ENCODE results near the gene OR5K1.

Gene OR5K1

DNA sequence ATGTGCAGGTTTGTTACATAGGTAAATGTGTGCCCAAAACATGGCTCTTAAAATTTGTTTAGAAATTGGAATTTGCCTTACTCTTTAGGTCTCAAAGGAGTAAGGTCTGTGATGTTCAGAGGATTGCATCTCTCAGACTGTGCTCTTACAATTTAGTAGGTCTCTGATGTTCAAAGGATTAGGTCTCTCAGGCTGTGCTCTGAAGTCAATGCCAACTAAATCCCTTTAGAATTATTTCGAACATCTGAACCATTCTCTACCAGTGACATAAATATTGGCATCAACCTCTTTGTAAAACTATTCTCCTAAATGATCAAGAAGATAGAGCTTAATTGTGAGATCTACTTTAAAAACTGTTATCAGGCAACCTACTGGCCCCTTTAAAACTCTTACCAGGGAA, at the start of gene OR5K1:
Gene OR5K1, plus strand, starts transcription at position 301 of the 400 bp plus-strand sequence. CDS start 6,376 bp downstream, outside the sequence.
- no peak for DNase-seq

DNA sequence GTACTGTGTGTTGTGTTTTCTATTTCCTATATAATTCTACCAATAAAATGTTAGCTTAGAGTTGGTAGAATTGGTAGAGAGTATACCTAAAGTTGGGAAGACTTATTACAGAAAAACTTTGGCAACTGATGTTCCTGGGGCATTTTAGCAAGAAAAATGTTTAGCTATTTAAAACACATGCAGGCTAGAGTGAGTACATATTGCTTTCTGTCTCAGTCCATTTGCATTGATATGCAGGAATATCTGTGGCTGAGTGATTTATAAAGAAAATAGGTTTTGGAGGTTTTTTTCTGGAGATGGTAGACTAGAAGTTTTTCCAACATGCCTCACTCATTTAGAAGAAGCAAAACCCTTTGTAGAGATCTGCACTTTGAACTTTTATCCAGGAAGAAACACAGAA, 30.4 kb upstream of the OR5K1 start:
- DNase-seq, result no peak

DNA sequence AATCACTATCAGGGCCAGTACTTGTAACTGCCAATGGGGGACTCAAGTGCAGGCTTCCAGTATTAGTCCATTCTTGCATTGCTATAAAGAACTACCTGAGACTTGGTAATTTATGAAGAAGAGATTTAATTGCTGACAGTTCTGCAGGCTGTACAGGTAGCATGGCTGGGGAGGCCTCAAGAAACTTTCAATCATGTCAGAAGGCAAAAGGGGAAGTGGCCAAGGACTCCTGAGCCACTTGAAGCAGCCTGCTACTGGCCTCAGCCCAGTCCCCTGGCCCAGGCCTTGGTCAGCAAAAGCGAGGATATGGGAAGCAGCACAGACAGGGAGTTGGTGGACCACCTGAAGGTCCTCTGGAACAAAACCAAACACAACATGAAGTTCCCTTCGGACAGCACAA, 29.2 kb upstream of the OR5K1 start:
- DNase-seq, result no peak

DNA sequence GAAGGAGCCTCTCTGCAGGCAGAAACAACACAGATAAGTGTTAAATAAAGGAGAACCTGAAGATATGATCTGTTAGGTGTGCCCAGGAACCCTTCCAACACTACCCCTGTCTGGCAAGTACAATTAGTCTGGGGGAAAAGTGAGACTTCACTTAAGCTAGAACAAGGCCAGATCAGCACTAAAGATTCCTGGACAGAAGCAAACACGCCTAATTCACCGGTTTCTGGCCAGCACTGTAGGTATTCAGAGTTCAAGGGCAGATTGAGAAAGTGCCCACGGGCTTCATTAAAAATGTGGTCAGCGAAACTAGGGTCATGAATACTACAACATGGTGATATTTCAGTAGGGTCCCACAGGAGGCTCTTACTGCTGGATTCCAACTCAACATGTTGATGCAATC, 28.6 kb upstream of the OR5K1 start:
- no peak for DNase-seq

DNA sequence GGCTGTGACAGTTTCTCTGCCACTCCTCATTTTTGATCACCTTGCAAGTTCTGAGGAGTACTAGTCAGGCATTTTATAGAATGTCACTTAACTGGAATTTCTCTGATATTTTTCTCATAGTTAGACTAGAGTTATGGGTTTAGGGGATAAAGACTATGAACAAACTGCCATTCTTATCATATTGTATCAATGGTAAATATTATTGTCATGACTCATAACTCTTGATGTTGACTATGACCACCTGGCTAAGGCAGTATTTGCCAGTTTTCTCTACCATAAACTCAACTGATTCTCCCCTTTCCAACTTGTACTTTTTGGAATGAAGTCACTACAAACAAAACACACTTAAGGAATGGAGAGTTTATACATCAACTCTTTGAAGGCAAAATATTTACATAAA, 22.7 kb upstream of the OR5K1 start:
- no peak for DNase-seq

DNA sequence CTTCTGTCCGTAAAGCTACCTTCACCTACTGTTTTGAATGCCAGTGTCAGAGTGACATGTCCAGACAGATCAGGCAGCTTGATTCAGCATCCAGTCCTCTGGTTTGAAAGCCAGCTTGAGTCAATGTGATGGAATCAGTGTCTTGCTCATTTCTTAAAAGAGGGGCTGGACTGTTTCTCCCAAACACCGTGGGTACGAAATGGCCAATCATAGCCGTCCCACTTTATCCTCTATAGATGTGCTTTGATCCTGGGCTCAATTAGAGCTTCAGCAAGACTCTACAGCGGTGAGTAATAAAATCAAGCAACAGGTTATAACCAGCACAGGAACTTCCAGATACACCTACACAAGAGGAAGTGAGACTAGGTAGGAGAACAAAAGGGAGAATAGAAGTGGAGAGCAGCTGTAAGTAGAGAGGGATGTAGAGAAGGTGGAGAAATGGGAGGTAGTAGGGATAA, 17.0 kb upstream of the OR5K1 start:
- DNase-seq, result no peak

DNA sequence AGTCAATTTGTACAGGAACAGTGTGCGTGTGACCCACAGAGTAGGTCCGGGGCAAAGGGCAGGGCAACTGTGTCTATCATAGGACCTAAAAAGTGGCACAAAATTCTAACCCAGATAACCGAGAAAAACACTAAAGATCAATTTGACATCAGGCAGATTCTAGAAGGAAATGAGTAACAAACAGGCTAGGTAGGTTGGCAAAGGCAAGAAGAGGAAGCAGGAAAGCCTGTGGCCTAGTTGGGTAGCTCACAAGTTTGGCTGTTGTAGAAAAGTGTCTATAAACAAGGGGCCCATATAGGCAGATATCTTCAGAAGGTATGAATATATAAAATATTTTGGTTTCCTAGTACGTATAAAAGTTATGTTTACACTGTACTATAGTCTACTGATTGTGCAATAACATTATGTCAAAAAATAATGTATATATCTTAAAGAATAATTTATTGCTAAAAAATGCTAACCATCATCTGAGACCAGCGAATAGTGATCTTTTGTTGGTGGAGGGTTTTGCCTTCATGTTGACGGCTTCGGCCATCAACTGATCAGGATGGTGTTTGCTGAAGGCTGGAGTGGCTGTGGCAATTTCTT, 13.3 kb upstream of the OR5K1 start:
- no peak for DNase-seq

DNA sequence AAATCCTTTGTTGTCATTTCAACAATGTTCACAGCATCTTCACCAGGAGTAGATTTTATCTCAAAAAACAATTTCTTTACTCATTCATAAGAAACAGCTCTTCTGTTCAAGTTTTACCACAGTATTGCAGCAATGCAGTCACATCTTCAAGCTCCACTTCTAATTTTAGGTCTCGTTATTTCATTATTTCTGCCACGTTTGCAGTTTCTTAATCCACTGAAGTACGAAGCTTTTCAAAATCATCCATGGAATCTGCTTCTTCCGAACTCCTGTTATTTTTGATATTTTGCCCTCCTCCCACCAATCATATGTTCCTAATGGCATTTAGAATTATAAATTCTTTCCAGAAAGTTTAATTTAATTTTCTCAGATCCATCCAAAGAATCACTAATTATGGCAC, 12.6 kb upstream of the OR5K1 start:
- DNase-seq, result no peak

DNA sequence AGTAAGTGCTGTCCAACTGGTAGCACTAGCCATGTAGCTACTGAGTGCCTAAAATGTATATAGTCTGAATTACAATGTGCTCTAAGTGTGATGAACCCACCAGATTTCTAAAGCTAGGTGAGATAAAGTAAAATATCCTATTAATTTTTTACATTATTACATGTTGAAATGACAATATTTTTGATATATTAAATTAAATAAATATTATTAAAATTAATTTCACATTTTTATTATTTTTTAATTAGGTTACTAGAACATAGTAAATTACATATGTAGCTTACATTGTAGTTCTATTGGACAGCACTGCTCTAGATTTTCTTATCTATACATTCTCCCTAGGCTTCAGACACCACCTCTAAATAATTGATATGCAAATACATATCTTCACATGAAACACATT, 9.2 kb upstream of the OR5K1 start:
- no peak for DNase-seq

DNA sequence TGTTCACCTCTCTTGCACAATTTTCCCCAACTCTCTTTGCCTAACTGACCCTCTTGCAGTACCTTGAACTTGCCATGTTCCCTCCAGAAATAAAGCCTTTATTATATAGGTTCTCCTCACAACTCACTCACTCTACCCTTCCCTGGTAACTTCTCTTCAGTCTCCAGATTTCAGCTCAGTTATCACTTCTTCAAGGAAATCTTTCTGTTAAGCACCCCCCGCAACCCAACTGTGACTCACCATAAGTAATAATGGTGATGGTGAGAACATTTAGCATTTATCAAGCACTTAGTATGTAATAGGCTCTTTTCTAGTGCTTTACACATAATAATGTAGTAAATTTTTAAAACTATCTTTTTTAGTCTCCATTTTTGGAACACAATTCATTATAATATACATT, 8.1 kb upstream of the OR5K1 start:
- DNase-seq, result no peak

DNA sequence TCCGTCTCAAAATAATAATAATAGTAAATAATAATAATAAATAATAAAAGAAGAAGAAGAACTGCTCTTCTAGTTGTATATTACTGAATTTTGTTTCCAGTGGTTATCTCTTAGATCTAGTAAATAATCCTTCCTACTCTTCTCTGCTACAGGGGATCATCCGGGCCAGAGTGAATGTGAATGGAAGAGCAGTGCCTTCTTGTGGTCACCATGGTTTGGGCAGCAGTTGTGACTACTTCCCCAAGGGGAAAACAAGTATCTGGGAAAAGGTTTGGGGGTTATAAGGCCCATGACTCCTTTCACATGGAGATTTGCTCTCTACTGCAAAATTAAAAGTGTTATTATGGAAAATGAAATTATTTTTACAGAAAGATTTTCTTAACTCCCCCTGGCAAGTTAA, 5.5 kb upstream of the OR5K1 start:
- DNase-seq, result no peak

DNA sequence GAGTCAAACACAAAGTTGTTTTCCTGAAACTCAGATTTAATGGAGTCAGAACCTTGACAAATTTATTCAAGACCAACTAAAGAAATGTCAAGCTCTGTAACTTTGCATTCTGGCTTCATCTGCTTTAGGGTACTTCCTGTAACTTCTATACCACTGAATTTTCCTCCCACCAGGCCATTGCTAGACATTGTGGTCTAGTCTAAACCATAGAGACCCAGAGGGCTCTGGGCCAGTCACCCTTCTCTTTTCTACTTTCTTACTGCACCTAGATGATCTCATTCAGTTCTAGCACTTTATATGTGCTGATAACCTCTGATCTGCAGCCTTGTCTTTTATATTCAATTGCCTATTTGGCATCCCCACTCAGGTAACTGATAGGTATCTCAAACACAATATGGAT, 2.8 kb upstream of the OR5K1 start:
- no peak for DNase-seq

DNA sequence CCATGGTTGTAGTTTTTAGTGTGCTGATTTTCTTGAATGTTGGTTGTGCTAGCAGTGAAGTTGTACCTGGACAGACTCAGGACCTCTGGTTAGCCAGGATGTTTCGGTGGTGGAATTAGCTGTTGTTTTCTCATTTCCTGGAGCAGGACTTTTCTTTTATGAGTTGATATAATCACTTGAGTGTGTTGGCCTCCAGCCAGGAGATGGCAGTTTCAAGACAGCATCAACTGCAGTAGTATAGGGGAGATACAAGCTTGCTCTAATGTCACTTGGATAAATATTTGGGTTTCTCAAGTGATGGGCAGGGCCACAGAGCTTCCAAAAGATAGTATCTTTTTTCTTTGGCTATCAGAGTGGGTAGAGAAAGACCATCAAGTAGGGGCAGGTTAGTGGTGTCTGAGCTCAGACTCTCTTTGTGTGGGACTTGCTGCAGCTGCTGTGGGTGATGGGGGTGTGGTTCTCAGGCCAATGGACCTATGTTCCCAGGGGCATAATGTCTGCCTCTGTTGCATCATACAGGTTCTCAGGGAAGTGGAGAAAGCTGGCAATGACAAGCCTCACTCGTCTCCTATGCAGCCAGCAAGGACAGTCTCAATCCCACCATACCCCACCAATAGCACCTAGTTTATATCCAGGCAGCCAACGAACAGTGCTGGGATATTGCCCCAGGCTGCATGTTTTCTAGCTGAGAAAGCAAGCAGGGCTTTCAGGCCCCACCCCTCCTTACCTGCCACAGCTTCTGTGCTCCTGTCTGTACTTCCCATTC, 19.9 kb downstream of the OR5K1 start:
- DNase-seq, result no peak

DNA sequence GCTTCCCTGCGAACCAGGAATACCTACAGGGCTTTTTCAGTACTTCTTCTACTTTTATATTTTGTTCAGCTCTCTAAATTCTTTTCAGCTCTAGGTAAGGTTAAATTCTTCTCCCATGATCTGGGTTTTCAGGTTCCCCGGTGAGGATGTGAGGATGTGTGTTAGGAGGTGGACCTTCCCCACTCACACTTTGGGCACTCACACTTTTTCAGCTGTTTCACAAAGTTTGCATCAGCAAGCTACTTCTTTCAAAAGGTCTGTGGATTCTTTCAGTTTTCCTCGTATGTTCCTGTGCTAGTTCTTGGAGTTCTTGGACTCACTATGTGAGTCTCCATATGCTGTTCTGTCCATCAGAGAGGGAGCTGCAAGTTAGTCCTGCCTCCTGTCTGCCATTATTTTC, 20.6 kb downstream of the OR5K1 start:
- no peak for DNase-seq

DNA sequence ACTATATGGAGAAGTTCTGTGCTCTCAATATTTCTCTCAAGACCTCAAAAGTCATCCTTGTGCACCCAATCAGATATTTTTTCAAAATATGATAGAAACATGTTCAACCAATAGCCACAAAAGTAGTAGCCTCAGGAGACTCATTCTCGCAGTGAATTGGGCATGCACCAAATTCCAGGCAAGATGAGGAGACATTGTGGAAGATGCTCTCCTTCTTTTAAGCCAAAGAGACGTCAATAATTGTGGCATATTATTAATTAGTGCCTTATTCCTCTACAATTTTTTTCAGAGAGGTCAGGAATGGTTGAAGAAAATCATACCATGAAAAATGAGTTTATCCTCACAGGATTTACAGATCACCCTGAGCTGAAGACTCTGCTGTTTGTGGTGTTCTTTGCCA, 34.4 kb downstream of the OR5K1 start, which contains the start of gene OR5K2:
Gene OR5K2, plus strand, starts transcription at position 301 of the 400 bp plus-strand sequence. Its CDS starts 0 bp downstream, at position 301.
- DNase-seq, result no peak

DNA sequence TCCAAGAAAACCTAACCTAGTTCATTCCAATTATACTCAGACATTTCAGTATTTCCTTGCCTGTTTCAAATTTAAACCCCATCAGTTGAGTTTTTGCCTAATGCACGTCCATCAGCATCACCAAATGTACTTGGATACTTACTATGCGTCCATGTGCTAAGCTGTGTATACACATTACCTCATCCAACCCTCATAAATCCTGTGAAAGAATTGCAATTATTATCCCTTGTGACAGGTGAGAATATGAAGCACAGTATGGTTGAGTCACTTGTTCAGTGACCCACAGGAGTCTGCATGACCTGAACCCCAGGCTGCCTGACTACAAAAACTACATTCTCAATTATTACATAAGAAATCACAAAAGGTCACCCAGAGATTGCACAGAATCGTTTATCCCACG, 37.0 kb downstream of the OR5K1 start:
- DNase-seq, result no peak

DNA sequence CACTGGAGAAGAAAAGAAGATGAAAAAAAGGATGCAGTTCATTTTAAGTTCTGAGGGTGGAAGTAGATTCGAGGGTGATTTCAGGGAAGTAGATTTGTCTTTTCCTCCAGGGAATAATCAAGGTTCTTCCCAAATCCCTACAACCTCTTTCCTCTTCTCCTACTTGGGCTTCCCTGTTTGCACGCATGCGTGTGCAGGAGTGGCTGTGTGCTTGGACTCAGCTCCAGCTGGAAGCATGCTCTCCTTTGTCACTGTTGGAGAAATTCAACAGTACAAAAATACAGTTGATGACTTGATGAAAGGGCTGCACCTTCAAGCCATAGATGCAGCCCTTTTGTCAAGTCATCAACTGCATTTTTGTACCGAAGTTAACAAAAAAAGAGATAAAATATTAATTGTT, 38.3 kb downstream of the OR5K1 start:
- DNase-seq, result no peak

DNA sequence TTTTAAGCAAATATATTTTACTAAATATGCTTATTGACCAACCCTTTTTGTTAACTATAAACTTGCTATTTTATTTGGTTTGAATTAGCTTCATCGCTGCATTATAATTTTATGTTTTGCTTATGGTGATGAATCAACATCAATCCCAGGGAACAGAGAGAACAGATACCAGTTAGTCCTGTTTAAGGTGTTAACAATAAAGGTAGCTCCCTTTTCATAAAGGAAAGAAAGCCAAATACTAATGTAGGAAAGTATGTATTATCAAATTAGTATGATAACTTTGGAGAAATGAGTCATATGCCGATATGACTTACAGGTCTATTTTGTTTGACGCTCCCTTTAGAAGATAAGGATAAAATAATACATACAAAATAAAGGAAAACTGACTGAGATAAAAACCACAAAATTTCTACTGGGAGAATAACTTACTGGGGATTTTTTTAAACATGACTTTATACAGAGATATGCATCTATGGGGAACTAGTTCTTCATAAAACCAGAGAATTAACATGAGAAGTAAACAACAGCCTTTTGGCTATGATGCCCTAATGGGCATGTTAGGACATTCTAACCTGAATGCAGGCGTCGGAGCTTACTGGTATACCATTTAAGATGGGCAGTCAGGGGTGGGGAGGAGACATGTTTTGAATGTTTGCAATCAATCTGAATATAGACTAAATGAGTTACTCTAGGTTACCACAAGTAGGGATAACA, 39.0 kb downstream of the OR5K1 start:
- DNase-seq, result no peak

DNA sequence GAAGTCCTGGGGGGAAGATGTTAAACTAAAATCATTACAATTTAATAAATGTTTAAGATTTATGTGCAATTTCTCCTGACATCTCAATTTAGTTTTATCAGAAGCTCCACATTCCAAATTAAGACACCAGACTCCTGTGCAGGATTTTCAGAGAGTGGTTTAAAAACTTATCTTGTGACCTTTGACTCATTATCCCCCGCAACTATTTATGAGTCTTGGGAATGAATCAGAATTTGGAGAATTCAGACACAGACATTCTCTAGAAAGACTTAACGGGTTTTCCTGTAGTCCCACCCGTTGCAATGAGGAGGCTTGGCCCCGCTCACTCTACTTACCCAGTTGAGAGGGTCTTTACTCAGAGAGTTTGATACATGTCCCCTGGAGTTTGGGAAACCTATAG, 41.5 kb downstream of the OR5K1 start:
- DNase-seq, result no peak

DNA sequence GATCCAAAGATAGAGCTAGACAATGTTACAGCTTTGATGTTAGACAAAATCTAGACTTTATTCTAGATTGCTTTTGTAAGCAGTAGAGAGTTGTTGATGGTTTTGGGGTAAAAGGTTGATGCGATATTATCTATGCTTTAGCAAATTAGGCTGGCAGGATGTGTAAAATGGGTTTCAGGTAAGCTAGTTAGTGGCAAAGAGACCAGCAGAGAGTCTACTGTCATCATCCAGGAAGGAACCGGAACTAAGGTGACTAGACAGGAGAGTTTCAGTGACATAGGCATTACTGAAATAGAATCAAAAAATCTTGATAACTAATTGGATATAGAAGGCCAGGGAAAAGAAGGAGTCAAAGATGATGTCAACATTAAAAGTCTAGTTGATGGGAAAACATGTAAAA, 45.6 kb downstream of the OR5K1 start:
- DNase-seq, result no peak

DNA sequence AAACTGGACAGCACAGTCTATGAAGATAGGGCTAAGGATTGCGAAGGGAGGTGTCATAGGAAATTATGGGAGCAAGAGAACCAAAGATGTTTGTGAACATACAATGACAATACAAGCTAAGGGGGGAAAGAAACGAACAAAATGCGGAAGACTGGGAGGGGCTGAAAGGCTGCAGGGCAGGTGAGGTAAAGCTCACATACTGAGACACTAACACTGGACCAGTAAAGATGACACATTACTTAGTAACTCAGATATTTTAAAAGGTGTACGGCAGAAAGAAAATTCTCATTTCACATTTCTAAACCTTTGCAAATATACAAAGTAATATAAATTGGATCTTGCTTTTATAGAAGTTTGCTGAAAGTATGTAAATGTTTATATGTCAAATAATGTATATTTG, 49.6 kb downstream of the OR5K1 start:
- no peak for DNase-seq

DNA sequence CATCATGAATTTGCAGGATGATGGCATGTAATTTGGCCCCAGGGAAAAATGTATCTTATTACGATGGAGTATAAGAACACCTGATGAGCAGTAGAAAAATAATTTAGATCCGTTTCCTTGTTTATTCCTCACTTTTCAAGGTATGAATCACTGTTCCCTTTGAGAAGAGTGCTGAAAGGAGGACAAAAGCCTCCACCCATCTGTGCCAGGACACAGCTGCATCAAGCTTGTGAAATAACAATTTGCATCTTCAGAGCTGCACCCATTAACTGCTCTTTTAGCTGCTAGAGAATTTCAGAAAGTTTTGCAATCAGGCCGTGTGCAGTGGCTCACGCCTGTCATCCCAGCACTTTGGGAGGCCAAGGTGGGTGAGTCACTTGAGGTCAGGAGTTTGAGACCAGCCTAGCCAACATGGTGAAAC, 50.1 kb downstream of the OR5K1 start:
- DNase-seq, result no peak

DNA sequence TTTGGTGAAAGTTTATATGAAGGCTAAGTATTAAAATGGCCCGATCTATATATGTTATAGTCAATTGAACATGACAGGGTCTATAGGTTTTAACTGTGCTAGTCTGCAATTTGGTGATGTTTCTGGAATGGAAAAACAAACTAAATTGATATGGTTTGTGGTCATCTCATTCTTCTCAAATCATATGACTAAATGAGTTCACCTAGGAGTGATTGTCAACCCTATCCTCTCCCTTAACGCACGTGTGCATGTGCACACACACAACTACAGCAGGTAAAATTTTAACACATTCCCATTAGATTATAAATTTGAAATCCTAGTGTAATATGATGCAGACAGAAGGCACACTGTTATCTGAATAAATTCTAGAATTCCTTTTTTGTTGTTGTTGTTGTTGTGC, 50.7 kb downstream of the OR5K1 start:
- DNase-seq, result no peak

DNA sequence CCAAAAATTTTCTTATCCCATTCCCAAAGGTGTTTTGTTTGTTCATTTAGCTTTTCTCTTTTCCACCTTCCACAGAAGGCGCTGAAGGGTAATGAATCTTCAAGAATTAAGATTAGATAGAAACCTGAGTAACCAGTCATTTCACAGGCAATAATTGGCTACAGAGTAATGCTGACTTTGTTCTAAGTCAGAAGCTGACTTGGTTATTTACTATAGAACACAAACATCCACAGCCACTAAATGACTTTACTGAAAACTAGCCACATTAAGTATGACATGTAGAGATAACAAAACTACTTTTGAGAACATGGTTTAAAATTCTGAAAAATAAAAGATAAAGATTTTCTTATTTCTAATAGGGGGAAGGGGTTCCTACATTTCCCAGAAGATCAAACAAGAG, 51.9 kb downstream of the OR5K1 start:
- DNase-seq, result no peak

All from activated naive CD4-positive, alpha-beta T cell treated with anti-CD3 and anti-CD28 coated beads, Interleukin-2, amount 50 U/mL, for 16 hours (primary cell).